OCI-LY7 (cell line): ENCODE measurements around the gene CDK5.

ENCODE experiments used
- CTCF ChIP-seq: fragments of 200-600 bp; sonication (generic); conservative IDR thresholded peaks from 2 replicates; pipeline ENCODE4 v1.5.1; 2014; ENCODE audit warnings: mild to moderate bottlenecking, antibody characterized with exemption, low read length, moderate library complexity, mixed read lengths
- EZH2phosphoT487 ChIP-seq: fragments of 200-600 bp; sonication (generic); IDR thresholded peaks from 2 replicates; pipeline ENCODE4 v1.6.1; 2018; ENCODE audit warnings: low read depth, borderline replicate concordance, mild to moderate bottlenecking, mixed run types, antibody characterized with exemption, low read length, moderate library complexity, mixed read lengths

GRCh38 chr7:151012911-151013347 lies 44.8 kb downstream of the CDK5 start:
- TF ChIP-seq CTCF (peak; percentile 64), EZH2phosphoT487 (no peak)
